Measurements from ENCODE around the gene CFAP119. TPM values are rescaled to one million over a fixed set of nuclear protein-coding genes. Genes with fewer than 3 reads are reported as not detected.
"Not testable (repeated sequence)": the region's sequence is repeated elsewhere in the genome, so short reads cannot be mapped to it uniquely, and the experiment has no call there.

The CFAP119 gene
- total RNA-seq (1.3 and 5.0 TPM in 2 replicates), polyA plus RNA-seq (4.2 and 6.1 TPM in 2 replicates)

DNA sequence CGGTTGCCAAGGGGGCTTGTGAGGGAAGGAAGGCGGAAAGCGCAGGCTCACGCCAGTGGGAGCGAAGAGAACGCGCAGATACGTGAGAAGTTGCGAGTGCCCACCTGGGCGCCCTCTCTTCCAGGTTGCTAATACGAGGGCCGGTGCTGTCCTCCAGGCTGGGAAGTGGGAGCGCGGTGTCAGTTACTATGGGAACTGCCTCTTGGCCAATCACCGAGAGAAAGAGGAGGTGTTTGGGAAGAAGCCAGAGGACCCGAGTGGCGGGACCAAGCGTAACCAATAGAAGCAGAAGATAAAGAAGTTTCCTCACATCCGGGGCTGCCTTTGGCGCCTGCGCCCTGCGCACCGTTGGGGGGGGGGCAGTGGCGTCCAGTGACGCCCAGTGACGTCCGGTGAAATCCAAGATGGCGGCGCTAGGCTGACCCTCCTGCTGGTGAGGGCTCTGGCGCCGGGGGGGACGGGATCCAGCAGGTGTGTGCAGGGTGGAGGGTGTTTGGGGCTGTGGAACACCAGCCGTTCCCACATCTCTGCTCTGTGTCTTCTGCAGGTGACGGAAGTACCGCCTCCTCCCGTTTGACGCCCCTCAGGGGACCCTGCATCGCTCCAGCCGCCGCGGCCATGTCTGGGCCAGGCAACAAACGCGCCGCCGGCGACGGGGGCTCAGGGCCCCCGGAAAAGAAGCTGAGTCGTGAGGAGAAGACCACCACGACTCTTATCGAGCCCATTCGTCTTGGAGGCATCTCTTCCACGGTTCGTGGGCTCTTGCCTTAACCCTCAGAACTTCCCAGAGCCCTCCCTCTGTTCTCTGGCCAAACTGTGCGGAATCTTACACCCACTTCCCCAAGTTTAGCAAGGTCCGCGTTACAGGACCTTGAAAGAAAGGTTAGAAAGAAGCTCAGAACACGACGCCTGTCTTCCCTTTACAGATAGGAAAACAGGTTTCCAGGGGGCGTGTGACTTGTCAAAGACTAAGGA lies at the start of gene CFAP119, which contains the start of gene RNF40:
CFAP119 (minus strand) TSS at position 135 of the 975 bp plus-strand sequence. CDS start 314 bp downstream, outside the sequence.
RNF40 (plus strand) TSS at position 395 of the 975 bp plus-strand sequence; CDS start at position 619, 224 bp downstream.
- Histone ChIP-seq H3K27me3 (no peaks in the 10 kb centered on the region), H3K4me2 (peak within 1 kb of the TSS; percentile 98), H3K36me3 (replicated peaks; ENCODE audit: insufficient read depth, low read depth) (no peaks in the 10 kb centered on the region), H3K9me2 (replicated peaks; ENCODE audit: insufficient read depth) (no peaks in the 10 kb centered on the region), H4K20me1 (ENCODE audit: insufficient read depth, poor library complexity, severe bottlenecking) (no peaks in the 10 kb centered on the region), H3K4me3 (peak within 1 kb of the TSS; percentile 51), H3K9me3 (ENCODE audit: low read depth) (no peaks in the 10 kb centered on the region), H2AFZ (peak within 1 kb of the TSS; percentile 70), H3K4me1 (ENCODE audit: insufficient read depth) (peaks cover 17% of the 10 kb centered on the region), H3K79me2 (peaks cover 28% of the 10 kb centered on the region), H3K27ac (peak within 1 kb of the TSS; percentile 69)
- peak; percentile 97 for DNase-seq (ENCODE audit: low spot score)
- TF ChIP-seq EZH2phosphoT487 (IDR thresholded peaks at IDR 0.05; ENCODE audit: low read depth, severe bottlenecking, unreplicated experiment) (no peak), EZH2 (IDR thresholded peaks at IDR 0.05; ENCODE audit: borderline replicate concordance) (no peak)
- TF ChIP-seq, protein P1, sequence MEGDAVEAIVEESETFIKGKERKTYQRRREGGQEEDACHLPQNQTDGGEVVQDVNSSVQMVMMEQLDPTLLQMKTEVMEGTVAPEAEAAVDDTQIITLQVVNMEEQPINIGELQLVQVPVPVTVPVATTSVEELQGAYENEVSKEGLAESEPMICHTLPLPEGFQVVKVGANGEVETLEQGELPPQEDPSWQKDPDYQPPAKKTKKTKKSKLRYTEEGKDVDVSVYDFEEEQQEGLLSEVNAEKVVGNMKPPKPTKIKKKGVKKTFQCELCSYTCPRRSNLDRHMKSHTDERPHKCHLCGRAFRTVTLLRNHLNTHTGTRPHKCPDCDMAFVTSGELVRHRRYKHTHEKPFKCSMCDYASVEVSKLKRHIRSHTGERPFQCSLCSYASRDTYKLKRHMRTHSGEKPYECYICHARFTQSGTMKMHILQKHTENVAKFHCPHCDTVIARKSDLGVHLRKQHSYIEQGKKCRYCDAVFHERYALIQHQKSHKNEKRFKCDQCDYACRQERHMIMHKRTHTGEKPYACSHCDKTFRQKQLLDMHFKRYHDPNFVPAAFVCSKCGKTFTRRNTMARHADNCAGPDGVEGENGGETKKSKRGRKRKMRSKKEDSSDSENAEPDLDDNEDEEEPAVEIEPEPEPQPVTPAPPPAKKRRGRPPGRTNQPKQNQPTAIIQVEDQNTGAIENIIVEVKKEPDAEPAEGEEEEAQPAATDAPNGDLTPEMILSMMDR (IDR thresholded peaks at IDR 0.05; ENCODE audit: poor library complexity) = no peak
- 2% methylated on average over 58 of the region's 60 CpGs for WGBS (ENCODE audit: low lambda C conversion rate, missing lambda C conversion rate)

DNA sequence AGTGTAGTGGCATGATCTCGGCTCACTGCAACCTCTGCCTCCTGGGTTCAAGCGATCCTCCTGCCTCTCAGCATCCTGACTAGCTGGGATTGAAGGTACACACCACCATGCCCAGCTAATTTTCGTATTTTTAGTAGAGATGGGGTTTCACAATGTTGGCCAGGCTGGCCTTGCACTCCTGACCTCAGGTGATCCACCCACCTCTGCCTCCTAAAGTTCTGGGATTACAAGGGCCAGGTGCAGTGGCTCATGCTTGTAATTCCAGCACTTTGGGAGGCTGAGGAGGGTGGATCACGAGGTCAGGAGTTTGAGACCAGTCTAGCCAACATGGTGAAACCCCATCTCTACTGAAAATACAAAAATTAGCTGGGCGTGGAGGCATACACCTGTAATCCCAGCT lies 47.8 kb upstream of the CFAP119 start:
- DNase-seq (ENCODE audit: low spot score); H3K27me3 ChIP-seq; H3K27ac ChIP-seq; H3K9me3 ChIP-seq (ENCODE audit: low read depth); H3K36me3 ChIP-seq (replicated peaks; ENCODE audit: insufficient read depth, low read depth); H2AFZ ChIP-seq; H3K4me2 ChIP-seq; H3K4me3 ChIP-seq; H4K20me1 ChIP-seq (ENCODE audit: insufficient read depth, poor library complexity, severe bottlenecking); H3K79me2 ChIP-seq; H3K9me2 ChIP-seq (replicated peaks; ENCODE audit: insufficient read depth): not testable (repeated sequence)
- peaks cover 14% of the 10 kb centered on the region for H3K4me1 ChIP-seq (ENCODE audit: insufficient read depth)
- WGBS (ENCODE audit: low lambda C conversion rate, missing lambda C conversion rate) = 70% methylated on average over 5 of the region's 5 CpGs

DNA sequence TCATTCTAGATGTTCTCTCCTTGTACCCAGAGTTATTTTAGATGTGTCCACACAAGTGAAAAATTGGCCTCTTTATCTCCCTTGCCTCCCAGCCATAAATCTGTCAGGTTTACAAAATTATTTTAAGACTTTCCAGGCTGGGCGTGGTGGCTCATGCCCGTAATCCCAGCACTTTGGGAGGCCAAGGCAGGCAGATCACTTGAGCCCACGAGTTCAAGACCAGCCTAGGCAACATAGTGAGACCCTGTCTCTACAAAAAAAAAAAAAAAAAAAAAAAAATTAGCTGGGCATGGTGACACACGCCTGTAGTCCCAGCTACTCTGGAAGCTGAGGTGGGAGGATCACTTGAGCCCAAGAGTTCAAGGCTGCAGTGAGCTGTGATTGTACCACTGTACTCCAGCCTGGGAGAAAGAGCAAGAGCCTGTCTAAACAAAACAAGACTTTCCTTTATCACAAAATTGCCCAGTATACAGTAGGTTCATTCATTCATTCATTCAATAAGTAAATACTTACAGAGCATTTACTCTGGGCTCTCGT lies 47.1 kb upstream of the CFAP119 start:
- H3K4me3 ChIP-seq; H3K4me2 ChIP-seq; H2AFZ ChIP-seq; H3K36me3 ChIP-seq (replicated peaks; ENCODE audit: insufficient read depth, low read depth); H3K9me3 ChIP-seq (ENCODE audit: low read depth); H3K27ac ChIP-seq; DNase-seq (ENCODE audit: low spot score); H3K79me2 ChIP-seq; H4K20me1 ChIP-seq (ENCODE audit: insufficient read depth, poor library complexity, severe bottlenecking); H3K27me3 ChIP-seq; H3K9me2 ChIP-seq (replicated peaks; ENCODE audit: insufficient read depth): not testable (repeated sequence)
- WGBS (ENCODE audit: low lambda C conversion rate, missing lambda C conversion rate) = 57% methylated on average over 5 of the region's 5 CpGs
- H3K4me1 ChIP-seq (ENCODE audit: insufficient read depth) = peaks cover 12% of the 10 kb centered on the region

DNA sequence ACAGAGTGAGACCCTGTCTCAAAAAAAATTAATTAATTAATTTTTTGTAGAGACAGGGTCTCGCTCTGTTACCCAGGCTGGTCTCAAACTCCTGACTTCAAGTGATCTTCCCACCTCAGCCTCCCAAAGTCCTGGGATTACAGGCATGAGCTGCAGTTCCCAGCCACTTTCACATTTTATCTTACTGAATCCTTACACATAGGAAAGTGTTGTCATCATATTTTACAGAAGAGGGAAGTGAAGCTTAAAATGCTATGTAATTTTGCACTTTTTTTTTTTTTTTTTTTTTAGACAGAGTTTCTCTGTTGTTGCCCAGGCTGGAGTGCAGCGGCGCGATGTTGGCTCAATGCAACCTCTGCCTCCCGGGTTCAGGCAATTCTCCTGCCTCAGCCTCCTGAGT lies 46.3 kb upstream of the CFAP119 start:
- Histone ChIP-seq H3K9me2 (replicated peaks; ENCODE audit: insufficient read depth) (no peaks in the 10 kb centered on the region), H2AFZ (no peak overlapping the region), H3K27me3 (no peaks in the 10 kb centered on the region), H3K9me3 (ENCODE audit: low read depth) (no peaks in the 10 kb centered on the region), H3K79me2 (peaks cover 2% of the 10 kb centered on the region), H3K4me2 (no peak overlapping the region), H3K4me3 (no peak overlapping the region), H3K4me1 (ENCODE audit: insufficient read depth) (peaks cover 7% of the 10 kb centered on the region), H3K36me3 (replicated peaks; ENCODE audit: insufficient read depth, low read depth) (no peaks in the 10 kb centered on the region), H3K27ac (no peak overlapping the region), H4K20me1 (ENCODE audit: insufficient read depth, poor library complexity, severe bottlenecking) (no peaks in the 10 kb centered on the region)
- TF ChIP-seq, protein P1 (IDR thresholded peaks at IDR 0.05; ENCODE audit: poor library complexity) = no peak
- no peak for TF ChIP-seq EZH2 (IDR thresholded peaks at IDR 0.05; ENCODE audit: borderline replicate concordance)
- no peak for TF ChIP-seq EZH2phosphoT487 (IDR thresholded peaks at IDR 0.05; ENCODE audit: low read depth, severe bottlenecking, unreplicated experiment)
- no peak for DNase-seq (ENCODE audit: low spot score)
- 100% methylated on average over 5 of the region's 5 CpGs for WGBS (ENCODE audit: low lambda C conversion rate, missing lambda C conversion rate)

Measured in hepatocyte (in vitro differentiated cells).